Activated CD4-positive, CD25-positive, alpha-beta regulatory T cell treated with anti-CD3 and anti-CD28 coated beads, Interleukin-2, amount 50 U/mL, for 72 hours (primary cell): ENCODE measurements around the gene CIITA.

ENCODE experiments used
- DNase-seq: peaks from one replicate; pipeline ENCODE4 v3.0.0; 2021

Gene CIITA

DNA sequence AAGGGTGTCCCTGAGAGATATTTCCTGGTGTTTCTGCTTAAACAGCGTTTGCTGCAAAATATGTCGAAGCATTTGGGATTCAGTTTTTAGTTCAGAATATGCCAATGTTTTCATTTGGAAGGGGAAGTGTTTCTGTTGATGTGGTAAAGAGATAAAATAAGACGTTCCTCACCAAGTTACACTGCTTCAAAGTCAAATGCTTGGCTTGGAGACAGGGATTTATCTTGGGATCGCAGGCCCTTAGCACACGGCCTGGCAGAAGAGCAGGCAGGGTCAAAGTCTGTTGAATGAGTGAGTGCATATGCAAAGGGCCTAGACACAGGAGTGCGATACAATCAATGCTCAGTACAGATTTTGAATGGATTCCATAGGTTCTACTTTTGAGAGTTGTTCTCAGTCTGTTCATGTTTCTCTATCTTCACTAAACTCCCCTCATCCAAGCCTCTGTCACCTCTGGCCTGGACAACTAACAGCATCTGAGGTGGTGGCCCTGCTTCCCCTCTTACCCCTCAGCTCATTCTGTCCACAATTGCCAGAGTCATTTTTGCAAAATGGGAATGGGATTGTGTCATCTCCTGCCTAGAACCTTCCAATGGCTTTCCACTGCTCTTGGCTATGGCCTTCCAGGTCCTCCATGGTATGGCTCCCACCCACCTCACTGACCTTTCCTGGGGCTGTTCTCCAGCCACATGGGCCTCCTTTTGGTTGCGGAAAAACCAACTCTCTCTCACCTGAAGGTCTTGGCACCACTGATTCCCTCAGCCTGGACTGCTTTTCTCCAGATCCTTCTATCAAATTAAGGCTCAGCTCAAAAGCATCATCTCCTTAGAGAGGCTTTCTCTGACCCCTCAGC lies 62.0 kb downstream of the CIITA start:
- no peak for DNase-seq

DNA sequence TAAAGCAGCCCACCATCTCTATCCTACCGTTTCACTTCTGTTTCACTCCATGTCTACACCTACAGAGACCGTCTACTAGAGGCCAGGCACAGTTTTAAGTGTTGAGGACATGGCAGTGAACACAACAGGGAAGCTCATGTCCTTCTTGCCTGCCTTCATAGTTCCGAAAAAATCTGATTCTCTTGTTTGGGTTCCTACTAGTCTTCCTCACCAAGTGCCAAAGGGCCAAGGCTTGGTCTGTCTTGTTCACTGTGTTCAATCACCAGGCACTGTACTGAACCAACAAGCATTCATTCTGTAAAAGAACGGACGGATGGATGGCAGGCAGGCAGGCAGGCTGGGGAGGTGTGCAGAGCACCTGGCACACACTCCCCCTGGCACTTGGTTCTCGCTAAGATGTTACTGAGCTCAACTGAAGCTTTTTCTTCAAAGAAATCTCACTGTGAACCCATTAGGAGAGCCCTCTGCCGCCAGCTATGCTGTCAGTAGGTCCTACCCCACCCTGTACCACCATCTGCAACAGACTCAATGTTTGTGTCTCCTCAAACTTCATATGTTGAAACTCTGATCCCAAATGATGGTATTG lies 62.7 kb downstream of the CIITA start:
- no peak for DNase-seq

DNA sequence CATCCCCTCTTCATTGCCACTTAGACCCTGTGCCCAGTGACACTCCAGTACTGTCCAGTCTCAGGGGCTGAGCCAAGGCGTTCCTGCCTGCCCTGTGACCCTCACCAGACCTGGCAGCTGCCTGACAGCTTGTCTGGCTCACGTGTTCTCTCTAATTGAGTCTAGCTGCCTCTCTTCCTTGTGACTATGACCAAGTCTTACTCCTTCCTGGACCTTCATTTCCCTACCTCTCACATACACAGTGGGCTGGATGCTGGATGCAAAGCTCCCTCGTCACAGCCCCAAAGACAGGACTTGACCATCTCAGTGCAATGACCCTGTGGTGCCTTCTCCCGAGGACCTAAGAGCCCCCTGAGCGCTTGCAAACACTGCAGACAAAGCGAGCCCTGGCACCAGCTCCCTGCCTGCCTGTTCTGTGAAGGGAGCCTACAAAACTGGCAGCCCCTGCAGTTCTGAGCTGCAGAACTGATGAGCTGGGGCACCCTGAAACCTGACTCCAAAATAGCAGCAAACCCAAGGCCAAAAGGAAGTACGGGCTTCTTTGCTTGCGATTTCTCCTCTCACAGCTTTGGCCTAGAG lies 63.6 kb downstream of the CIITA start:
- DNase-seq = no peak

DNA sequence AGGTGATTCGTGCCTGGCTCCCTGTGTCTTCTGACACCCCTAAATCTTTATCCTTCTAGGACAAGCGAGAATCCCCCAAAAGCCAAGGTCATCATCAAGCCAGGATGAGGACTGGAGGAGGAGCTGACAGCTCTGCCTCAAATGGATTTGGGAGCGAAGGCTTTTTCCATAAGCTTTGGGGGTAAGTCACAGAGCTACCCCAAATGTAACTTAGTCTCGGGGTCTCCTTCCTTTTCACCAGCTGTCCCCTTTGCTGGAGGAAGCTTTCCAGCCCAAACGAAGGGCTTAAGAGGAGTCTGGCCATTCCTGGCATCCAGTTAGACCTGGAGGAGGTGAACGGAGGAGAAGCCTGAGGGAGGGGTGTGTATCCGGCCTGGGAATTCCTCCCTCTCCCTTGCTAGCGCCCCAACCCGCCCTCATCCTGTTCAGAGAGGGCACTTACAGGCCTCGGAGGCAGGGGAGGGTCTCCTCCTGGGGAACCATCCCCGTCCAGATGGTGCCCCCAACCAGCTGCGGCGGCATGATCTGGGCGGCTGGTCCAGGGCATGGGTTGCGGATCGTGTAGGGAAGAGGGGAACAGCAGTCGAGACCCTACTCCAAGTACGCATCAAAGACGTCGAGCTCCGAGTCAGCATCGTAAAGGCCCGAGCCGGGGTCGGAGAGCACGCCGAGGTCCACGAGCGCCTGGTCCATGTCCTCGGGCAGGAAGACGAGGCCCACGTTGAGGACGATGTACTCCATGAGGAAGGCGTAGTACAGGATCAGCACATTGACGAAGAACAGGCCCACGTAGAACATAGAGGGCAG lies 64.3 kb downstream of the CIITA start:
- no peak for DNase-seq

DNA sequence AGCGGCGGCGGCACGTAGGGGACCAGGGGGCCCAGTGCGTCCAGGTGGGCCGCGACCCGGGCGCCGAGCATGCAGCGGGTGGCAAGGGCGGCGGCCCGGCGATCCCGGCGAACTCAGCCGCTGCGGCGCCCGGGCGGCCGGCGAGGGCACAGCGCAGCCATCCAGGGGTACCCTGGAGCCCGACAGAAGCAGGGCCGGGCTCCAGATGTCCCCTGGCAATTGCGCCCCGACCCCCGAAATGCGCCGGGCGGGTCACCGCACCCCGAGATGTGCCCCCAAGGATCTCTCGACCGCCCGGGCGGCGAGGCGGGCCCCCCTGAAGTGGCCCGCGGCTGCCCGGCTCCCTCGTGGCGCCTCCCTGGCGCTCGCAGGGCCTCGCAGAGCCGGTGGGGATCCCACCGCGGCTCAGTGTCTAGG lies 64.9 kb downstream of the CIITA start:
- DNase-seq = peak; percentile 49

DNA sequence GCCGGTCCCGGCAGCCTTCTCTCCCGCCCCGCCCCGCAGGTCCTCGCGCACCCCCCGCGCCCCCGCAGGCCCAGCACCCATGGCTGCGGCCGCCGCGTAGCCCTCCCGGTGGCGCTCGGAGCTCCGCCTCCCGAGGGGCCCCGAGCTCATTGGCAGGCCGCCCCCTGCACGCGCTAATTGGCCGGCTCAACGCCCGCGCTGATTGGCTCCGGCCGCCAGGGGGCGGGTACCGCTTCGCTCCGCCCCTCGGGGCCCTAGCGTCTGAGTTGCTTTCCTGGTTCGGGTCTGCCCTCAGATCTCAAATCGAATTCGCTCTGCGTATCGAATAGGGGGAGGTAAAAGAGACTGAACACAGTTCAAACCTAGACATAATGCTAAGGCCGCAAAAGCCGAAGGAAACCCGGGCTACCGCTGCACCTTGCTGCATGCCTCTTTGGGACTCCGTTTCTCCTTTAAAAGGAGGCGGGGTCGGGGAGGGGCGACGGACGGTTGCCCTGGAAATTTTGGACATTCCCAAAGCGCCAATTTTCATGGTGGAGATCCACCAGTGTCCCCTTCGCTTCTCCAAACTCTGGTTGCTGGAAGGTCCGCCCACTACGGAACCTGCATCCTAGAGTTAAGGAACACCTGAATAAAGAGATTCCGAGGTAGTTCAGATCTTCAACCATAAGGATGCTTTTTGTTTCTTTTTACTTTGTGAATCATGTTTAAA lies 65.5 kb downstream of the CIITA start, which contains the start of gene DEXI:
DEXI (minus strand) TSS at position 117 of the 712 bp plus-strand sequence. CDS start 463 bp downstream, outside the sequence.
- peak; percentile 95 for DNase-seq

DNA sequence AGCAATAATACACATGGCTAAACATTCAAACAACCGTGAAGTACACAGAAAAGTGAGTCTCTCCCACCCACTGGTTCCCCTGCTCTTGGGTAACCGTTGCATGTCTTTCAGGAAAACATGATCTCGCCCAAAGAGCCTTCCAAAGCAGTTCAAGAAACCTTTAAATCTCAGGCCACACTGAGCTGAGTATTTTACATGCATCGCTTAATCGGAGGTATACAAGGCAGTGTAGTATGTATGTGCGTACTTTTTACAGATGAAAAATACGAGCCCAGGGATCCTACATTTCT lies 66.0 kb downstream of the CIITA start:
- no peak for DNase-seq

DNA sequence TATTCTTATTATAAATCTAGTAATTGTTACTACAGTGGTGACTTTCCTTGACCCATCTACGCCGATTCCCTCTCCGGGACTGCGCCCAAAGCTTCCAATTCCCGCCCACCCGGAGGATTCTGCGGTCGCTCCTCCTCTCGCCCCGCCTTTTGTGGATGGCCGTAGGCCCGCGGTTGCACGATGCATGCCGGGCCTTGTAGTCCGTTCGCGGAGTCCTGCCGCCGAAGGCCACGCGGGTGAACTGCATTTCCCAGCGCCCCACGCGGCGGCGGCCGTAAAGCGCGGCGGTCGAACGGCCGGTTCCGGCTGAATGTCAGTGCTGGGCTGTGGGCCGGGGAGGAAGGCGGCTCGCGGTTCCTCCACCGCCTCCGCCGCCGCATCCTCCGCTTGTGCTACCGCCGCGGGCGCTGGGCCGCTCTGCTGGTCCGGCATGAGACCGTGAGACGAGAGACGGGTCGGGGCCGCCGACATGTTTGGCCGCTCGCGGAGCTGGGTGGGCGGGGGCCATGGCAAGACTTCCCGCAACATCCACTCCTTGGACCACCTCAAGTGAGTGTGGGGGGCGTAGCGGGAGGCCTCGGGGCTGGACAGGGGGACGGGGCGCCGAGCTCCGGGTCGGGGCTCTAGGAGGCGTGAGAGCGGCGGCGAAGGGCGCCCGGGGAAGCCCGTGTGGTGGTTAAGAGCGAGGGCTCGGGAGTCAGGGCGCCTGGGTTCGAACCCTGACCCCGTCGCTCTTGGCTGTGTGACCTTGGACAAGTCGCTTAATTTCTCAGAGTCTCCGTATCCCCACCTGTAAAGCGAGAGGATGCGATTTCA lies 67.5 kb downstream of the CIITA start, which contains the start of gene CLEC16A:
CLEC16A (plus strand) TSS at position 316 of the 816 bp plus-strand sequence; CDS start at position 470, 154 bp downstream.
- peak; percentile 97 for DNase-seq

DNA sequence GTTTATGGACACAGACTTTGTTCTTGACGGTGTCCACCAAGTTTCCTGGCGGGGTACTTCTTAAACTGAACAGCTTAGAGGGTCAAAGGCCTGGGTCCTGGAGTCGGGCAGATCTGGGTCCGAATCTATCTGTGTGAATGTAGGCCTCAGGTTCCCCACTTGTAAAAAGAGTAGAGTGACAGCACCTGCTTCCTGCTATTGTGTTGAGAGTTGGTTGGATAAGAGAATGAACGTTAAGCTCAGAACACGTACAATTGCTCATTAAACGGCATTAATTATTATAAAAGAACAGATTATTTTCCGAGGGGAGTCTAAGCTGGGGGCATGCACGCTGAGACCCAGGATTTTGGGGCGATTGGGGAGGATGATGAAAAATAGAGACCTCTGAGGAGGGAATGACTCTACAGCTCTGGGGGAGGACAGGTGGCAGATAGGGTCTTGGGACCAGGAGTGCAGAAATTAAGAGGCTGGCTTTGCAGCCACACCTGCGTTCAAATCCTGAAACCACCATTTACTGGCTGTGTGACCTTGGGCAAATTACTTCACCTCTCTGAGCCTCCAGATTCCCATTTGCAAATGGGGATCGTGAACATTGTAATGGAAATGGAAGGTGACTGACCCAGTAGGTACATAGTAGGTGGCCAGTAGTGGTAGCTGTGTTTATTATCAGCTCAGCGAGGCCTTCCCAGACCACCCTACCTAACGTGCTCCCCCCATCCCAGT lies 68.2 kb downstream of the CIITA start:
- no peak for DNase-seq

DNA sequence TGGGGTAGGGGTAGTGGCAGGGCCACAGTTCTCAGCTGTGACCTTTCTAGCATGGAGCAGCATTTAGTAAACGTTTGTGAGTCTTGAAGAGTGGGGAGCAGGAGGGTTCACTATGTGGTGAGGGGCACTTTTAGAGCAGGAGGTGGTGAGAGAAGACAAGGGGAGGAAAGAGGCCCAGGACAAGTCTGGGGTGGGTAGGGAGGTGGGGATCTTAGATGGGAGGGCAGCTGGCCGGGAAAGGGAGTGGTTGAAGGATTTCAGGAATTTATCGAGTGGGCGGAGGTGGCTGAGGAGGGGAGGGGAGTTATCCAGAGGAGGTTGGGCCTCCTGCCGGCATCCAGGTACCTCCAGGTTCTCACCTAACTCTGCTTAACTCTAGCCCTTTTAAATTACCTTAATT lies 69.3 kb downstream of the CIITA start:
- no peak for DNase-seq

DNA sequence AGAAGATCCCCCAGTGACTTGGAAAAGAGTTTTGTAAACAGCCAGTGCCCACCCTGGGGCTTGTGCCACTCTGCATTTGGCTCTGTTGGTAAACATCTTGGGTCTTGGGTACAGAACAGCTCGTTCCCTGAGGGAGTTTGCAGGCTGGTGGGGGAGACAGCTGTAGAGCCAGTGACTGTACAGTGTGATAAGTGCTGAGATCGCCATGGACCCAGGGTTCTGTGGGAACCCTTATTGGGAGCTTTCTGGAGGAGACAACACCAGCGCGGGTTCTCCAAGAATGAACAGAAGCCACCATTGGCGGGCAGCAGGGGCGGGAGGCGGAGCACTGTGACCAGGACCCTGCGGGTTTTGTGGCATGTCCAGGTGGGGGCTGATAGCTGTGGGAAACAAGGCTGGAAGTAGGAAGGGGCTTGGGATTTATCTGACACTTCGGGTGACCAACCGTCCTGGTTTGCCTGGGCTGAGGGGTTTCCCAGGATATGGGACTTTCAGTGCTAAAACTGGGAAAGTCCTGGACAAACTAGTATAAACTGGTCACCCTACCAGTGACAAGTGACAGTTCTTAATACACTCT lies 70.3 kb downstream of the CIITA start:
- no peak for DNase-seq

DNA sequence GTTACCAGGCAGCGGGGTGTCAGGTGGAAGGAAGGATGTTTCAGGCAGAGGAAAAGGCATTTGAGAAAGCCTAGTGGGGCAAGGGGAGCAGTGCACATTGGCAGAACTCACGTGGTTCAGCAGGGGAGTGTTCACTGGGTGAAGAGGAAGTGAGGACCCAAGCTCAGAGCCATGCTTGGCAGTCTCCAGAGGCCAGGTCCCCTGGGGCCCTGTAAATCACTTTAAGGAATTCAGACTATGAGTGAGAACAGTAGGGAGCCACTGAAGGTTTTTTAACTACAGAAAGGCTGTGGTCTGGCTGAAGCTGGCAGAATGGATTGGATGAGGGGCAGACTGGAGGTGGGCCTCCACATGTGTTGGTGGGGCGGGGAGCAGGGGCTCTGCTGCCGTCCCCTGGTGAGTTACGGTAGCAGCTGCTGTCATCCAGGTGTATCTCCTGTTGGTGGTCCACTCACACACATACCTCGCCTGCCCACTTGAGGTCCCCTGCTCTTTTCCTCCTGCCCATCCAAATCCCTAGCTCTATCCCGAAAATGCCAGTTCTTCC lies 72.5 kb downstream of the CIITA start:
- DNase-seq = no peak

DNA sequence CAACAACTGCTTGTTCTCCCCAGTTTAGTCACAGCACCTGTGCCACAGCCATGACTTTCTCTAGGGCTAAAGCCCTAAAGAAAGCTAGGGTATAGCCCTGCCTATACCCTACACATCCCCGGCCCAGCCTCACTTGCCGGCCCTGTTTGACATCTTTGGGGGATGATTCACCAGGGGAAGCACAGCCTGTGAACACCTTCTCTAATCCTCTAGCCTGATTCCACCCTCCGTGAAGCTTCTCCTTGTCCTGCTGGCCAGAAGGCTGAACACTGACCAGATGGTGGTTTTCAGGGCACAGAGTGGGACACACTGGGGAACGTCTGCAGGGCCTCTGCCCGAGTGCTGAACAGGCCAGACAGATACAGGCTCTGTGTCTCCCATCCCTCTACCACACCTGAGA lies 73.4 kb downstream of the CIITA start:
- DNase-seq = no peak

DNA sequence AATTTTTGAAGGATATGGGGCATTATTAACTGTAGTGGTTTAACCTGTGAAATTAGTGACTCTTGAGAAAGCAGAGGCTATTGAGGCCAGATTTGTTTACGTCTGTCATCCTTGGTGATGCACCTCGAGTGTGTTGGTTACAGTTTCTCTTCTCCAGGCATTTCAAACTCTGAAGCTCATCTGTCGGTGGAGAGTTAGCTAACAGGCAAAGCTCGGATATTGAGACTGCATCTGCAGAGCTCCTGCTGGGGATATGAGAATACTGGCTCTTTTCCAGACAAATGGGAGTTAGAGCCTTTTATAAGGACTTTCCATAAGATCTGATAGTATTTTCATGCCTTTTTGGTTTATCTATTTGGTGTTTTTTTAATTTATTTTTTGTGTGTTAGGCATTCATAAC lies 74.0 kb downstream of the CIITA start:
- no peak for DNase-seq

DNA sequence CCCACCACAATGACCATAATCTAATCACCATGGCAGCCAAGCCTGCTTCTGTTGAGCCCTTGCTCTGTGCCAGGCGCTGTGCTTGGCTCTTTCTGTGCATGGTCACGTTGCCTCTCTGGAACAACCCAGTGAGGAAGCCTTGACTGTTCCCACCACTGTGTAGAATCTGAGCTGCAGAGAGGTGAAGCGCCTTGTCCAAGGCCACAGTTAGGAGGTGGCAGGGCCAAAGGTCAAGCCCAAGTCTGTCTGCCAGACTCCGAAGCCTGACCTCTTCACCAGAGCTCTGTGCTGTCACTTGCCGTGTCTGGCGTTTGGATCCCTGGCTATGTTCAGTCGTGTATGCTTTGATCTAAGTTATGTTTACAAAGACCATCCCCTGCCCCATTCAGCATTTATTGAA lies 77.9 kb downstream of the CIITA start:
- DNase-seq = no peak

DNA sequence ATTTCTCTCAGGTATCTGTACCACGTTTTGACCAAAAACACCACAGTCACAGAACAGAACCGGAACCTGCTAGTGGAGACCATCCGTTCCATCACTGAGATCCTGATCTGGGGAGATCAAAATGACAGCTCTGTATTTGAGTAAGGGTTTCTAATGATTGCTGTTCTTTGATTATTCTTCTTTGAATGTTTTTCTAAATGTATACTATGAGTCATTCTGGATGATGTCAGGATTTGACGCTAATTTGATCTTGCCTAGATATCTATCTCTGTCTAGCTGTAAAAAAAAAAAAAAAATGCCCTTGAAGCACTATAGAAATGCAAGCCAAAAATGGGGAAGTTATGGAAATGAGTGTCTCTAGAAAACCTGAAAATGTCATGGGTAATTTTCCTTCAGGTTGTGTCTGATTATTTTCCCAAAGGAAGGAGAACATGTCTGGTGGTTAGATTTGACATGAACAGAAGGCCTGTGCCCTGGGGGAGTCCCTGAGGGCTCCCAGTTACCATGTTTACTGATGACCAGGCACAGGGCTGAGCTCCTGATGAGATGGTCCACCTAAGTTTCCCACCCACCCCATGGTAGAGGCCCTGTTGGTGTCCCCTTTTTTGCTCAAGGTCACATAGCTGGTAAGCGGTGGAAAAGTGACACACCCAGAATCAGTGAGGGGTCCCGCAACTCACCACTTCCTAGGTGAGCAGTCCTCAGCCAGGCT lies 80.9 kb downstream of the CIITA start:
- DNase-seq = no peak

DNA sequence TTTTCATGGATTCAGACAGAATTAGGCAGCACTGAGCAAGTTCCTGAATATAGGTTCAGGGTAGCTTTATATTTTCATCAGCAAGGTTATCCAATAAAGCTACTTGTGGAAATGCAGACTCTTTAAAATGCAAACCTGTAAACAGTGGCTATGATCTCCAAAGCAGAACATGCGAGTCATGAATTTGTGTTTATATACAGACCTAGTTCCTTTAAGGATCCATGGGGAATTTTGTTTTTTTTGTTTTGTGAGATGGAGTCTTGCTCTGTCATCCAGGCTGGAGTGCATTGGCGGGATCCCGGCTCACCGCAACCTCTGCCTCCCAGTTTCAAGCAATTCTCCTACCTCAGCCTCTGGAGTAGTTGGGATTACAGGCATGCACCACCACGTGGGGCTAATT lies 82.2 kb downstream of the CIITA start:
- DNase-seq = no peak

DNA sequence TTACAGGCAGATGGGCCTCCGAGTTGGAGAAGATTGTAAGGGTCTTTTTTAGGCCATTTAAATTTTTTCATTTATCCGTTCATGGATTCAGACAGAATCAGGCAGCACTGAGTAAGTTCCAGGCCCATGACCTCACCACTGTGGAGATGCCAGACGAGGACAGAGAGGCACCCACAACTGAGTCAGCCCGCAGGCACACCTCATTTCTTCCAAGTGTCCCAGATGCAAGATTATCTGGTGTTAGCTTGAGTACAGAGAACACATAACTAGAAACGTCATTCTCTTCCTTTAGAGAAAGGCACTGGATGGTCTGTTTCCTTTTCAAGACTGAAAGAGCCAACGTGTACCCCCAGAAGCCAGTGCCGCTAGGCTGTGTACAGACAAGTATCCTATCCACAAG lies 84.2 kb downstream of the CIITA start:
- no peak for DNase-seq

DNA sequence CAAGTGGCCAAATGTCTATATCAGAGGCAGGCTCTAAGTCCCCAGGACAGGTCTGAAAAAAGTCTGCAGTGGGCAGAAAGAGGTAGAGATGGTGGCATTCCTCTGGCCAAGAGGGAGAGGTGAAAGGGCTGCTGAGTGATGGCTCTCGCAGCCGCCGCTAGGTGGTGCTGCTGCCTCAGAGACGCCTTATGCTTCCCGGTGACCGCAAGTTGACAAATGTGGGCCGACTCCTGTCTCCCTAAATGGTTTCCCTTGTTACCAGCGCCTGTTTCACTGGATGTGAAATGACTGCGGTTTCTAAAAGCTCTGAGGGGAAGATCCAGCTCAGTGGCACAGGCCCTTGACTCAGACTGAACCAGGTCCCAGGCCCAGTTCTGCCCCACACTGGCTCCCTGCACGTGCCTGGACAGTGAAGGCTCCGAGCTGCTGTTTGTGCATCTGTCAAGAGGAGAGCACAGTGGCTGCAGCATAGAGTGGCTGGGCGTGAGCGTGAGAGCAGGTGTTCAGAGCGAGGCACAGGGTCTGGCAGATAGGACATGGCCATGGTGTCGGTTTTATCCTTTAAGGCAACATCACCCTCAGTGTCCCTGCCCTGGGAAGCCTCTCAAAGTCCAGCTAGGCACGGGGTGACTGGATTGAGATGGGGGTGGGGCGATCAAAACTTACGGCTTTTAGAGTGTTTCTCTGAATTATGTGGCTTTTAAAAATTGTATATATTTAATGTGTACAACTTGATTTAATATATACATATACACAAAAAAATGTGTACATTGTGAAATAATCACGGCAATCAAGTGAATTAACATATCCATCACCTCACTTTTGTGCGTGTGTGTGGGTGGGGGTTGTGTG lies 87.3 kb downstream of the CIITA start:
- peak; percentile 90 for DNase-seq
